ENCODE measurements around the gene LHPP.

- no peak for TF ChIP-seq POLR2A (IDR thresholded peaks at IDR 0.05; ENCODE audit: low read depth, low read length)
- TF ChIP-seq POLR2AphosphoS5 (IDR thresholded peaks at IDR 0.05; ENCODE audit: low read depth, low read length): no peak
Observed at GRCh38 chr10:124534231-124534798, 72.7 kb downstream of the LHPP start.

Measured in GM12892 (cell line).